Measurements from ENCODE around the gene MBOAT2. TPM values are rescaled to one million over a fixed set of nuclear protein-coding genes. Genes with fewer than 3 reads are reported as not detected.
"Not testable (repeated sequence)": the region's sequence is repeated elsewhere in the genome, so short reads cannot be mapped to it uniquely, and the experiment has no call there.

Gene MBOAT2
- 5.0 and 5.3 TPM in 2 replicates for total RNA-seq

GRCh38 chr2:9003616-9004337, at the start of gene MBOAT2:
Gene MBOAT2, minus strand, starts transcription at chr2:9003684. Its CDS starts 70 bp downstream, at chr2:9003614.
- H3K27me3 Mint-ChIP-seq = peaks cover 23% of the 10 kb centered on the region
- DNase-seq = peak; percentile 95
- intact Hi-C loops (cut with micrococcal nuclease) = loop anchor here (5.0 kb wide), 1 partner anchor 166 kb away; the partner anchor contains the start of gene KIDINS220
- H3K27ac Mint-ChIP-seq = peak within 1 kb of the TSS; percentile 58
- peaks cover 6% of the 10 kb centered on the region for H3K9me3 Mint-ChIP-seq
- H3K4me3 Mint-ChIP-seq = peak within 1 kb of the TSS; percentile 76
- H3K36me3 Mint-ChIP-seq (ENCODE audit: low read depth) = no peaks in the 10 kb centered on the region
- H3K4me1 Mint-ChIP-seq = peaks cover 14% of the 10 kb centered on the region

- peaks cover 1% of the 10 kb centered on the region for H3K4me1 Mint-ChIP-seq
- peaks cover 4% of the 10 kb centered on the region for H3K9me3 Mint-ChIP-seq
- no peak overlapping the region for H3K27ac Mint-ChIP-seq
- DNase-seq = no peak
- intact Hi-C loops (cut with micrococcal nuclease) = no loop called here
- no peaks in the 10 kb centered on the region for H3K36me3 Mint-ChIP-seq (ENCODE audit: low read depth)
- no peaks in the 10 kb centered on the region for H3K27me3 Mint-ChIP-seq
- H3K4me3 Mint-ChIP-seq = no peak overlapping the region
These were observed 49.5 kb upstream of the MBOAT2 start for GRCh38 chr2:9052821-9053533.

- H3K9me3 Mint-ChIP-seq; H3K27me3 Mint-ChIP-seq; H3K4me1 Mint-ChIP-seq; intact Hi-C loops (cut with micrococcal nuclease); H3K36me3 Mint-ChIP-seq (ENCODE audit: low read depth); H3K4me3 Mint-ChIP-seq; DNase-seq; H3K27ac Mint-ChIP-seq: not testable (repeated sequence)
These were observed 48.0 kb upstream of the MBOAT2 start for GRCh38 chr2:9051451-9051850.

- intact Hi-C loops (cut with micrococcal nuclease) = no loop called here
- no peaks in the 10 kb centered on the region for H3K9me3 Mint-ChIP-seq
- no peak for DNase-seq
- H3K36me3 Mint-ChIP-seq (ENCODE audit: low read depth) = no peaks in the 10 kb centered on the region
- no peaks in the 10 kb centered on the region for H3K4me1 Mint-ChIP-seq
- no peak overlapping the region for H3K4me3 Mint-ChIP-seq
- H3K27me3 Mint-ChIP-seq = no peaks in the 10 kb centered on the region
- H3K27ac Mint-ChIP-seq = no peak overlapping the region
These were observed 46.8 kb upstream of the MBOAT2 start for GRCh38 chr2:9050122-9050809.

GRCh38 chr2:9045595-9045994, 42.1 kb upstream of the MBOAT2 start:
- no peak overlapping the region for H3K4me3 Mint-ChIP-seq
- intact Hi-C loops (cut with micrococcal nuclease) = no loop called here
- peaks cover 2% of the 10 kb centered on the region for H3K27me3 Mint-ChIP-seq
- no peak for DNase-seq
- no peaks in the 10 kb centered on the region for H3K4me1 Mint-ChIP-seq
- no peaks in the 10 kb centered on the region for H3K9me3 Mint-ChIP-seq
- H3K27ac Mint-ChIP-seq = no peak overlapping the region
- H3K36me3 Mint-ChIP-seq (ENCODE audit: low read depth) = no peaks in the 10 kb centered on the region

GRCh38 chr2:9043491-9043890, 40.0 kb upstream of the MBOAT2 start:
- DNase-seq; H3K4me3 Mint-ChIP-seq; intact Hi-C loops (cut with micrococcal nuclease); H3K9me3 Mint-ChIP-seq; H3K36me3 Mint-ChIP-seq (ENCODE audit: low read depth); H3K27ac Mint-ChIP-seq; H3K4me1 Mint-ChIP-seq; H3K27me3 Mint-ChIP-seq: not testable (repeated sequence)

- peaks cover 16% of the 10 kb centered on the region for H3K27me3 Mint-ChIP-seq
- H3K36me3 Mint-ChIP-seq (ENCODE audit: low read depth) = no peaks in the 10 kb centered on the region
- no peak overlapping the region for H3K27ac Mint-ChIP-seq
- peaks cover 10% of the 10 kb centered on the region for H3K9me3 Mint-ChIP-seq
- intact Hi-C loops (cut with micrococcal nuclease) = no loop called here
- no peak for DNase-seq
- no peak overlapping the region for H3K4me3 Mint-ChIP-seq
- peaks cover 15% of the 10 kb centered on the region for H3K4me1 Mint-ChIP-seq
These were observed 33.7 kb upstream of the MBOAT2 start for GRCh38 chr2:9037166-9037565.

GRCh38 chr2:9033385-9034168, 30.1 kb upstream of the MBOAT2 start:
- Mint-ChIP-seq H3K27ac (no peak overlapping the region), H3K9me3 (peaks cover 5% of the 10 kb centered on the region), H3K36me3 (ENCODE audit: low read depth) (no peaks in the 10 kb centered on the region), H3K27me3 (peaks cover 28% of the 10 kb centered on the region), H3K4me1 (peaks cover 15% of the 10 kb centered on the region), H3K4me3 (no peak overlapping the region)
- intact Hi-C loops (cut with micrococcal nuclease) = no loop called here
- DNase-seq = peak; percentile 59

GRCh38 chr2:9032536-9033255, 29.2 kb upstream of the MBOAT2 start:
- H3K4me1 Mint-ChIP-seq = peaks cover 15% of the 10 kb centered on the region
- no peaks in the 10 kb centered on the region for H3K36me3 Mint-ChIP-seq (ENCODE audit: low read depth)
- H3K9me3 Mint-ChIP-seq = no peaks in the 10 kb centered on the region
- H3K27me3 Mint-ChIP-seq = peaks cover 28% of the 10 kb centered on the region
- intact Hi-C loops (cut with micrococcal nuclease) = no loop called here
- DNase-seq = no peak
- H3K4me3 Mint-ChIP-seq = no peak overlapping the region
- peak overlapping the region; percentile 13 for H3K27ac Mint-ChIP-seq

GRCh38 chr2:9032121-9032520, 28.6 kb upstream of the MBOAT2 start:
- no peaks in the 10 kb centered on the region for H3K9me3 Mint-ChIP-seq
- H3K27ac Mint-ChIP-seq = no peak overlapping the region
- intact Hi-C loops (cut with micrococcal nuclease) = no loop called here
- H3K4me3 Mint-ChIP-seq = no peak overlapping the region
- peaks cover 15% of the 10 kb centered on the region for H3K4me1 Mint-ChIP-seq
- peaks cover 28% of the 10 kb centered on the region for H3K27me3 Mint-ChIP-seq
- H3K36me3 Mint-ChIP-seq (ENCODE audit: low read depth) = no peaks in the 10 kb centered on the region
- no peak for DNase-seq

GRCh38 chr2:9031246-9031645, 27.8 kb upstream of the MBOAT2 start:
- DNase-seq = no peak
- Mint-ChIP-seq H3K4me1 (peaks cover 15% of the 10 kb centered on the region), H3K9me3 (no peaks in the 10 kb centered on the region)

GRCh38 chr2:9030841-9031240, 27.4 kb upstream of the MBOAT2 start:
- no peak overlapping the region for H3K4me3 Mint-ChIP-seq
- intact Hi-C loops (cut with micrococcal nuclease) = no loop called here
- no peak overlapping the region for H3K27ac Mint-ChIP-seq
- no peak for DNase-seq
- H3K4me1 Mint-ChIP-seq = peaks cover 15% of the 10 kb centered on the region
- H3K36me3 Mint-ChIP-seq (ENCODE audit: low read depth) = no peaks in the 10 kb centered on the region
- H3K27me3 Mint-ChIP-seq = peaks cover 25% of the 10 kb centered on the region
- H3K9me3 Mint-ChIP-seq = no peaks in the 10 kb centered on the region

More at GRCh38 chr2:9031246-9031645, 27.8 kb upstream of the MBOAT2 start:
- intact Hi-C loops (cut with micrococcal nuclease) = no loop called here
- peaks cover 28% of the 10 kb centered on the region for H3K27me3 Mint-ChIP-seq
- H3K4me3 Mint-ChIP-seq = no peak overlapping the region
- no peak overlapping the region for H3K27ac Mint-ChIP-seq
- H3K36me3 Mint-ChIP-seq (ENCODE audit: low read depth) = no peaks in the 10 kb centered on the region

GRCh38 chr2:9030190-9030589, 26.7 kb upstream of the MBOAT2 start:
- intact Hi-C loops (cut with micrococcal nuclease) = no loop called here
- H3K27ac Mint-ChIP-seq = no peak overlapping the region
- peaks cover 24% of the 10 kb centered on the region for H3K27me3 Mint-ChIP-seq
- H3K4me3 Mint-ChIP-seq = no peak overlapping the region
- no peaks in the 10 kb centered on the region for H3K36me3 Mint-ChIP-seq (ENCODE audit: low read depth)
- no peak for DNase-seq
- H3K9me3 Mint-ChIP-seq = no peaks in the 10 kb centered on the region
- peaks cover 15% of the 10 kb centered on the region for H3K4me1 Mint-ChIP-seq

All from activated CD4-positive, alpha-beta T cell treated with anti-CD3 and anti-CD28 coated beads, Interleukin-2, amount 10 ng/mL, durations not matched to agents 24 days and 14 days (primary cell).